HG03196 (cell line): ENCODE measurements around the gene HOXD10.

Experiments used
- ATAC-seq: cut with Tn5 transposase; IDR thresholded peaks from one replicate; pipeline ENCODE4 v1.9.1; 2021; ENCODE audit not compliant: unreplicated experiment

Gene HOXD10

DNA sequence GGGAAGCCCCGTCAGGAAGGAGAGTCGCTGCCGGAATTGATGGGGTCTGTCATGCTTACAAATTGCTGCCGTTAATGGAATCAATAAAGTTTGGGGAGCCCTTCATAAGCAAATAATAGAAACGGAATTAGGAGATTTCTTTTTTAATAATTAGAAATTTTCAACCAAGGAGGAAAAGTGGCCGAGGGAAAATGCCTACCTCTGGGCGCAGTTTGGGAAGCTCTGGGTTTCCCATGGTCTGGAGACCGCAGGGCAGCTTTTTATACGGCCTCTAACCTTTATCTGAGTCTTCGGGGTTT is 34.1 kb upstream of the HOXD10 start:
- no peak for ATAC-seq

DNA sequence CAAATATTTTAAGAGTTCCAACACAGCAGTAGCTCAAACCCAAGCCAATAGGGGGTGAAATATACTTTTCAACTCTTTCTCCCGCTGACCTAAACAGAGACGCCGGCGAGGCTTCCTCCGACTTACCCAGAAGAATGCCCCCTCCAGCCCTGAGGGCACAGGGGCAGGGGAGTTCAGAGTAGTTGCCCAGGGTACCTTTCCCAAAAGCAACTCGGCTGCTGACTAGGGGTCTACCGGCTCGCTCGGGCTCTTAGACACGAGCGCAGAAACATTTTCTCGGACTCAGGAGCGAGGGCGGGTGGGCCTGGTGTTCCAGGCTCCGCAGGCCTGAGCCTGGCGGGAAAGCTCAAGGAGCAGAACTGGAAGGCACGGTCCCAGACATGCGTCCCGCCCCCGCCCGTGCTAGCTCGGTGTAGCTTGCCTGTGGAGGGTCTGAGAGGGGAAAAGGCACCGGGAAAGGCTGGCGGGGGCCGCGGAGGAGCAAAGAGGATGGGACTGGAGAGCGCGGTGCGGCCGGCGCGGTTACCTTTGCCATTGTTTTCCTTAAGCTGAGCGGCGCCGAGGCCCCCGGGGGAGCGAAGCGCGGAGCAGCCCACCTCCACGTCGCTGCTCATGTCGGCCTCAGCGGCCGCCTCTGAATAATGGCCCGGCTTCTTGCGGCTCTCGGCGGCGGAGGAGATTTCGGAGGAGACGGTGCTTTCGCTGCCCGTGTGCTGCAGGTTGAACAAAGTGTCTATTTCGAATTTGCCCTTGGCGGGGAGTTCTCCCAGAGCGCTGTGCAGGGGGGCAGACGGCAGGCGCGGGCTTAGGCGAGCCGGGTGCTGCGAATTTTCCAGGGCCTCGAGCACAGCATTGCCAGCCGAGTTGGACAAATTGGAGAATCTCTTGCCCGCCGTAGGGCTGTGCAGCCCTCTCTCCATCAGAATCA is 33.5 kb upstream of the HOXD10 start:
- no peak for ATAC-seq

DNA sequence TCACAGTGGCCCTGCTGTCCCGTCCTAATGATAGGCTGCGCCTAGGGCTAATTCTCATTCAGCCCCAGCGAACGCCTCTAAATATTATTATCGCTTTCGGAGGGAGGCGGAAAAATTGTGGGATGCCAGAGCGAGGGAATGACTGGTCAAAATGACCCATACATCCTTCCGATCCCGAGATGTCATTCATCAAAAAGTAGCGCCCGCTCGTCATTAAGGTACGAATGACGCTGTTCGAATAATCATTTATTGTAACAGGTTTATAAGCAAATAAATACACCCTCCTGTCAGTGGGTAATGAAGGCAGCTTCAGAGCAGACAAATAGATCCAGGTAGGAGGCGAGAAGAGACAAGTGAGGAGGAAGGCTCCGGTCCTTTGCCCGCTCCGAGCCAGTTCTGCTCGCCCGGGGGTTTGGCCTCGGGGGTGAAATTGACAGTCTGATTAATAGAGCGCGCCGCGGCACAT is 32.7 kb upstream of the HOXD10 start, which contains the start of gene EVX2:
Gene EVX2, minus strand, starts transcription at position 167 of the 466 bp plus-strand sequence. CDS start 186 bp downstream, outside the sequence.
- ATAC-seq = no peak

DNA sequence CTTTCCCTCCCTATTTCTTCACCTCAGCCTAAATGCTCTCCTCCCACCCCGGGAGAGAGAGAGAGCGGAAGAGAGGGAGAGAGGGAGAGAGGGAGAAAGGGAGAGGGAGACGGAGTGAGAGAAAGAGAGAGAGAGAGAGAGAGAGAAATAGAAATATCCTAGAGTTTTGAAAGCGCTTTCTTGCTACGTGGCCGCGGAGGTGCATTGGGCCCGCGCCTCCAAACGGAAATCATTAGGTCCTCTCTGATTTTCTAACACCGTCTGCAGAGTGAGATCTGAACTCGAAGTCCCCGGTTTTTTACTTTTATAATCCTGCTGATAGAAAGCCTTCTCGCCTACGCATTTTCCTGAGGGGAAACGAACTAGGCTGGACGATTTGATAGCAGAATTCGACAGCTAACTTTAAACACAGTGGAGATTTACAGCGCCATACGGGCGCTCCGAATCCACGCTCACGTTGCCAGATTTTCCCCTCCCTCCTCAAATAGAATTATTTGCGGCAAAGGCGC is 31.9 kb upstream of the HOXD10 start:
- ATAC-seq = no peak

DNA sequence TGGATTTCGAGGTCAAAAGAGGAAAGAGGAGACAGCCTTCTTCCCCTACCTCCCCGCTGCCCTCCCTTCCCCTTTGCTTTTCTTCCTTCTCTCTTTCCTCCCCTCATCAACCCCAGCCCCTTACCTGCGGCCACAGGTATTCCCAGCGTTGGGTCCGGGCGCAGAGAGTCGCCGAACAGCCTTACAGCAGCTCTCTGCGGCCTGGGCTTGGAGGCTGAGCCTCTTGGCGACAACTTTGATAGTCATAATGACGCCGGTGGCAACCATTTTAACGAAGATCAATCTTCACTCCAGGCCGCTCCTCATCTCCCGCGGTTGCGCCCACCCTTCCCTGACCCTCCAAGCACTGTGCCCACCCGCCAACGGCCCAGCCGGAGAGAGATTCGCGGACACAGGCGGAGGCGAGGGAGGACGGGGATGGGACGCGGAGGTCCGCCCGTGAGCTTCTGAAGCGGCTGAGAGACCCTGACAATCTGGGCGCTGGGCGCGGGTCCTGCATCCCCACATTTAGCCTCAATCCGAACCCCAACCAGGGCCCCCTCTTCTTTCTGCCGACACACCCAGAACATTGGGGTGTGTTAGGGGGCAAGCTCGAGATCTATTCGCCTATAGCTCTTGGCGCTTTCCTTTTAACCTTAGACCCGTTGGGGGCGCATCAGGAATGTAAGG is 31.3 kb upstream of the HOXD10 start:
- ATAC-seq = no peak

DNA sequence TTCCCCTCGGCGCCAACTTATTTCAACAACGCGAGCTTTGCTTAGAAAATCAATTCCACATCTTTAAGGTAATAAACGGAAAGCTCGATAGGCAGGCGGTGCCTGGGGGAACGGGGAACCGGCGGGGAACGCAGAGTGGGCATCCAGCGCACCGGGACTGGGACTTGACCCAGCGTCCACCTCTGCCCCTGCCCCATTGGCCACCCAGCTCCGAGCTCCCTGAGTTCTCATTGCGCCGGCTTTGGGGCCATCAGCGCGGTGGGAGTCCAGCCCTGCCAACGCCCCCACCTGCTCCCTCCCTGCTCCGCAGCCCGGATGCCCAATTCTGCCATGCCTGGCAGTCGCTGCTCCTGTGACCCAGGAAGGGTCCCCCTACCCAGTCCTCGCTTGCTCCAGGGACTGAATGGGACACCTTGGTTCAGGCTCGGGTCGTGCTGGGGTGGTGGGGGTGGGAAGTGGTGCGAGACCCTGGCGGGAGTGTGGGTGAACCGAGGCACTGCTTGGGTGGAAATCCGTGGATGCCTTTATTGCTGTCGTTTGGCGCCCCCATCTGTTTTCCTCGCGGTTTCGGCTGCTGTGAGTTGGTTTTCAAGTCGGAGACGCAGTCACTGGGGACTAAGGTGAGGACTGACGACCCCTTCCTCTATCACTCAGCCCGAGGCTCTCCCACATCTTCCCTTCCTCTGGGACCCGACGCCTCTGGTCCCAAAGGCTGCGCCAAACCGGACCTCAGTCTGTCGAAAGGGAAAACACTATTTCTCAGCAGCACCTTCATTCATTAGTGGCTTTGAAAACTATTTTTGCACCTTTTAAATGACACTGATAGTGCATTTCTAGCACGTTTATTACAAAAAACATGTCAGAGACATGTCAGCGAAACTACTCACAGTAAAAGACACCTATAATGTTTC is 30.5 kb upstream of the HOXD10 start:
- ATAC-seq = no peak

DNA sequence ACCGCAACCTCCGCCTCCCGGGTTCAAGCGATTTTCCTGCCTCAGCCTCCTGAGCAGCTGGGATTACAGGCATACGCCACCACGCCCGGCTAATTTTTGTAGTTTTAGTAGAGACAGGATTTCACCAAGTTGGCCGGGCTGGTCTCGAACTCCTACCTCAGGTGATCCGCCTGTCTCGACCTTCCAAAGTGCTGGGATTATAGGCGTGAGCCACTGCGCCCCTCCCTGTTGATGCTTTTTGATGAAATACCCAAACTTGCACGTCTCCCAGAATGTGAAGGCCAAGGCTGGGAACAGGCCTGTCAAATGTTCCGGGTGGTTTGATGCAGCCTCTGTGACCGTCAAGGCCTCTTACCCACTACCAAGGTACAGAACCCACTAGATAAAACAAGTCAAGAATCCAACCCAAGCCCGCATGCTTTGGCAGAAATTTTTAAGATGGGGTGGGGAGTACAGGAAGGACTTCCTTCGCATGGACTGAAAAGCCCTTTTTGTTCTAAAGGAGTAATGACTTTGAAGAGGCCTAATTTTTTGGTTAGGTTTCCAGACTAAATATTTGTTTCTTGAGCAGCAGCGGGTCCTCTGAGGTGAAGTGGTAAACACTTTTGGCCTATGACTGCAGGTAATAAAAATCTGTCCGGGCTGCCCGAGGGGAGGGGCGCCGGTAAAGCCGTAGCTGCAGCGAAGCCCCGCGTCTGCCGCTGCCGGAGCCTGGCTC is 29.1 kb upstream of the HOXD10 start:
- ATAC-seq = no peak

DNA sequence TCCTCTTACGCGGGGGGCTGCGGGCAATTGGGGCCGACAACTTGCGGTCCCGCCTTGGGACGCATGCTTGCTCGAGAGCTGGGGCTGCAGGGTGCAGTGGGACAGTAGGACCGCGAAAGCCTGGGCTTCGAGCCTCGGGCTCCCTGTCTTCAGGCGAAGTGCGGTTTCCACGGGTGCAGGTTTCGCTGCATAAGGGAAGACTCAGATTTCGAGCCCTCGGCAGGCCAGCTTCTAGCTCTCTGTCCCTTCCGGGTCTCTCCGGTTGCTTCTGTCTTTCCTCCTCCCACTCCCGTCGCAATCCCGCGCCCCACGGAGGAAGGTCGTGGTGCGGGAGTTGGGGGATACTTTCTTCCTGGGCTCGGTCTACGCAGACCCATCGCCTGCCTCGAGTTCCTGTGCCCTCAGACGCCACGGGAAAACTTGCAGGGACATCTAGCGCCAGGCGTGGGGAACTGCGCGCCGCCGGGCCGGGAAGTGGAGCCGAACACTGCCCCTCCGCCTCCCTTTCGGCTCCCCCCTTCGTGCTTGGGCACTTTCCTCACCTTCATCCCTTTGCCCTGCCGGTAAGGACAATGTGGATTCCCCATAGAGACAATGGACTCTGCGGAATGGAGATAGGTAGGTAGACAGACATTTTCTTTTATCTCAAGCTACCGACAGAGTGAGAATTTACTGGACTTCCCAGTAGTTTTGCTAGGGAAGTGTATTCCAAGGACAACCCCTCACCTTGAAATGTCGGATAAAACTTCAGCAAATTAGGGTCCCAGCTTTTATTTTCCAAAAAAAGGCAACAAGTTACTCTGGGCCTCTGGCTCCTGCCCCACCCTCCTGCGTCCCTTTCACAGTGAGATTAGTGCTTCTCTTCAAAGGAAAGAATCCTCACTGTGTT is 28.3 kb upstream of the HOXD10 start:
- ATAC-seq = no peak

DNA sequence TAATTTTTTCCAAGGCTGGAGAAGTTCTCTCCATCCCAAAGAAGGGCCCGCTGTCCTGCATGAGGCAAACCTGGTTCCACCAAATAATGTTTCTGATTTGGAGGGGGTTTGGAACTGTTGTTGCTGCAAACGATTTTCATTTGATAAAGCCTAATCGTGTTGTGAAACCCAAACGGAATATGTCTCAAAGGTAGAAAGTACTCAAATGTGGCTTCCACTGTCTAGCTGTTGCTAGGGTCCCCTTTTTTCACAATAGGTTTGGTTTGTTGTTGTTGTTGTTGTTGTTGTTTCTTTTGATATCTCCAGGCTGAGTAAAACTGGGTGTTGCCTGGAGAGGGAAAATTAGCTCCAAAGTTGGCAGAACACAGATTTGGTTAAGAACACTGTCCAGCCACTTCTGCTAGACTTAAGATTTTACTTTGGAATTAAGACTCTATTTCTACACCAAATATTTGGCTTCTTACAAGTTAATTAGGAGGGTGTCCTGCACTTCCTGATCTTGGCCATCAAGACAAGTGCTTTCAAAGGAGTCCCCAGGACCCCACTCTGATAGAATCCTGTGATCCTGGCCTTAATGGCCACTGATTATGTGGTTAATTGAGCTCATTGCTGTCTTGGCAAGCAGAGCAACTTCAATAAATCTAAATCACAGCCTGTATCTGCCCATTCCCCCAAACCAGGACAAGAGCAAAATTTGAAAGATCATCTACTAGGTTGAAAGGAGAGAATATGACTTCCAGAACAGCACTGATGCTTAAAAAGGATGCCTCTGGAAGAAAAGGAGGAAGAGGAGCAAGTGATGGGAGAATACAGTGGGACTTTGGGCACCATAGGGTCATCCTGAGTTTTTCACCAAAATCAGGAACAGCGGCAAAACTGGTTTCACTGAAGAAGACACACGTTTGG is 27.4 kb upstream of the HOXD10 start:
- ATAC-seq = no peak

DNA sequence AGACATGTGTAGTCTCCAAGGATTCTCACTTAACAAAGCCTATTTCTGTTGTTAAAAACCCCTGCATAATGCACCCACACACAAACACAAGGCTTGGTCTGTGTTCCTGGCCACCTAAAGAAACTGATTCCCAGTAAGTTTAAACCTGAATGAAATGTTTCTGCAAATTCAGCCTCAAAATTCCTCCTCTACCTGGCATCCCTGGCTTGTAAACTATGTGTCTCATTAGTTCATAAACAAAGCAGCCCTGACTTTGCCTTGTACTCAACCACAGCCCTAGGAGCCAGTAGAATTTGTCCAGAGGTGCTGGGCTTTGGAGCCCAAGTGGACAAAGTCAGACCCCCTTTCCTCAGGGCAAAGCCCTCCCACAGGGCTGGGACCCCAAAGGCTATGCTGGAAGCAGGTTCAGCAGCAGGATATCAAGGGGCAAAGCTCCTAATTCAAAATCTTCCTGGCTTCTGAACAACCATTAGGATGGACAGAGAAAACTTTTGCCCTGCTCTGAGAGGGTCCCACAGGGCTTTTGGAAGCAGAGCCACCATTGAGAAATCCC is 26.7 kb upstream of the HOXD10 start:
- ATAC-seq = no peak

DNA sequence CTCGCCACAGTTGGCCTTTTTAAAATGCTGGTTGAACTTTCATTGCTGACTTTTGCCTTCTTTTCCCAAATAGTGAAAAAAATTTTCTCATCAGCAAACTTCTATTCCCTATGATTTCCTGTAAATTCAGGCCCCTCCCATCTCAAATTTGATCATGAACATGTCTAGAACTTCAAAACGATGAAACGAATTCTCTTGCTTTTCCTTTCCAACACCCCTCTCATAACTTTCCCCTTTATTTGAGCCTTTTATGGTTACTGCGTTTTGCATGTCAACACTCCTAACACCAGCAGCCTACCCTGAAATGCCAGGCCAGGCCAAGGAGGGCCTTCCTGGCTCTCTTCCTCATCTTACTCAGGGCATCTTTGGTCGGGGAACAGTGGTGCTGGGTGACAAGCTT is 25.7 kb upstream of the HOXD10 start:
- no peak for ATAC-seq

DNA sequence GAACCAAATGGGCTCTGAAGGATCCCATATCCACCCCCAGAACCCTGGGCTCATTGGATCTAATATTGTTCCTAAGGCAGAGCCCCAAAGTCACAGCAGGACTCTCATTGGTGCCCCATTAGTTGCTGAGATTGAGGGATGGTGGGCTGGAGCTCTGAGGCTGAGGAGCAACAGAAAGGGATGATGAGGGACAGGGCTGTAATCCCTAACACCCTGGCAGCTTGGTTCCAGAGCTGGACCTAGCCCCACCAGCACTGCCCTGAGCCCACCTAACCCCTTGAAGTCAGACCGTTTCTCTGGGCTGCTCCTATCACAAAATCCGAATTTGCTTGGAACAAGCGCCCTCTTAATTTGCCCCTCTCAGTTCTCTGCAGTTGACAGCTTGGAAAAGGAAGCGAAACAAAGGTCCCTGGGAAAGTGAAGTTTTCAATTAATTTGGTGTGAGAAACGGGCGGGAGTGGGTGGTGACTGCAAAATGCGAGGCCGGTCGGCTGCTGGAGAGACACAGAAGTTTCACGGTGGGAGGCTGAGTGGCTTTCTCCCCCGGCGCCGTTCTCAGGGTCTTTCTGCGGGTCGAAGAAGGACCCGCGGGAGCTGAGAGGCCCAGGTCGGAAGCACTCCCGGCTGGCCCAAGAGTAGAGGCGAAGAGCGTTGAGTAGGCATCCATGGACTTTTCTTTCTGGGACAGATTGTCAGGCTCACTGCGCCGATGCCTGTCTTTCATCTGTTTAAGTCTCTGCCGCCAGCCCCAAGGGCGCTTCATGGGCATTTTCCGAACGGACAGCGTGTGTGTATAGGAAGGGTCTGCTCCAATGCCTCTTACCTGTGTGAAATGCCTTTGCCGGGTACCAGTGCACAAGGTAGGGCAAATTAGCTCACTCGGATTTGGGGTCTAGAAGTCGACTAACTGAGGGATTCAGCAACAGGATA is 25.0 kb upstream of the HOXD10 start:
- no peak for ATAC-seq

DNA sequence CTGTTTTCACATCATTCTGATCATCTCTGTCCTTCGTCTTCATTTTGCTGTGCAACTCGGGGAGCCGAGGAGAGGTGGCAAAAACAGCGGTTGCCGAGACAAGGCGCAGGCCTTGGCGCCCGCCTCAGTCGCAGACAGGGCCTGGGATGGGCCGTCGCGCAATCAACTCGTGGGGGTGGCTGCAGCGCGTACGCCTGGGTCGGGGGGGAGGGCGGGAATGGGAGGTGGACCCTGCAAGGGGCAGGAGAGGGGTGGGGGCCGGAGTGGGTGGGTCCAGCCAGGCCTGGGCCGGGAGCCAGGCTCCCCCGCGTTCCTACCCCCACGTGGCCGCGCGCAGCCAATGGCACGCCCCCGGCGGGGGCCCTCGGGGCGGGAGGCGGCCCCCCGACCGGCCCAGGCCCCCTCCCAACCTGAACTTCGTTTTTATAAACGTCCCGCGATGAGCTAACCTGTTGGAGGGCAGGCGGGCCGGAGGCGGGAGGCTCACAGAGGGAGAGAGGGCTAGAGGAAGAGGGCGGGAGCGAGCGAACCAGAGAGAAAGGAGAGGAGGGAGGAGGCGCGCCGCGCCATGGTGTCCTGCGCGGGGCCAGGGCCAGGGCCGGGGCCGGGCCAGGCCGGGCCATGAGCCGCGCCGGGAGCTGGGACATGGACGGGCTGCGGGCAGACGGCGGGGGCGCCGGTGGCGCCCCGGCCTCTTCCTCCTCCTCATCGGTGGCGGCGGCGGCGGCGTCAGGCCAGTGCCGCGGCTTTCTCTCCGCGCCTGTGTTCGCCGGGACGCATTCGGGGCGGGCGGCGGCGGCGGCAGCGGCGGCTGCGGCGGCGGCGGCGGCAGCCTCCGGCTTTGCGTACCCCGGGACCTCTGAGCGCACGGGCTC is 24.1 kb upstream of the HOXD10 start, which contains the start of gene HOXD13:
Gene HOXD13, plus strand, starts transcription at position 452 of the 875 bp plus-strand sequence. Its CDS starts 170 bp downstream, at position 622.
- ATAC-seq = no peak

DNA sequence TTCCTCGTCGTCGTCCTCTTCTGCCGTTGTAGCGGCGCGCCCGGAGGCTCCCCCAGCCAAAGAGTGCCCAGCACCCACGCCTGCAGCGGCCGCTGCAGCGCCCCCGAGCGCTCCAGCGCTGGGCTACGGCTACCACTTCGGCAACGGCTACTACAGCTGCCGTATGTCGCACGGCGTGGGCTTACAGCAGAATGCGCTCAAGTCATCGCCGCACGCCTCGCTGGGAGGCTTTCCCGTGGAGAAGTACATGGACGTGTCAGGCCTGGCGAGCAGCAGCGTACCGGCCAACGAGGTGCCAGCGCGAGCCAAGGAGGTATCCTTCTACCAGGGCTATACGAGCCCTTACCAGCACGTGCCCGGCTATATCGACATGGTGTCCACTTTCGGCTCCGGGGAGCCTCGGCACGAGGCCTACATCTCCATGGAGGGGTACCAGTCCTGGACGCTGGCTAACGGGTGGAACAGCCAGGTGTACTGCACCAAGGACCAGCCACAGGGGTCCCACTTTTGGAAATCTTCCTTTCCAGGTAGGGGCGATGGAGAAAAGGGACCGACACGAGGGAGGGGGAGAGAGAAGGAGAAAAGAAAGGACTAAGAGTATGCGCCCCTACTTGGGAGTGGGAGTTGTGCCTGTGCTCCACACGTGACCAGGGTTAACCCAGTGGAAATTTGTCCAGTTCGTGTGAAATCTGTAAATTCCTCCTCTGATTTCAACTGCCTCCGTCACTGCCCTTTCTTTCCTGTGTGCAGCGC is 23.3 kb upstream of the HOXD10 start:
- ATAC-seq = no peak

DNA sequence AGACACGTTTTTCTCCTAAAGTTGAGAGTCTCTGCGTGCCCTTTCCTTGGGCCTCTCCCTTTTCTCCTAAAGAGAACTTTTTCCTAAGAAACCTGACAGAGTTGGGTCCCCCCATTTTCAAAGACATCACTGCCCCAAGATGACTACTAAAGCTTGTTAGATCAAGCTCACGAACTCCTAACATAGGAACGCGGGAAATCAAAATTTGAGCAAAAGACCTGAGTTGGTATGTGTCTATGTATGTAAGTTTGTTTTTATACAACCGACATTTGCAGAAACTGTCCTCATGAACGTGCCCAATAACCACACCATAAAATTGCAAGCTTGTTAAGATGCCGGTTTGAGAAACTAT is 22.7 kb upstream of the HOXD10 start:
- no peak for ATAC-seq
